ENCODE measurements around the gene ASAP3. TPM values are rescaled to one million over a fixed set of nuclear protein-coding genes. Genes with fewer than 3 reads are reported as not detected.
A peak's percentile ranks its signal among the peaks of the same experiment; 100 is the strongest.

Gene ASAP3
- total and polyA plus RNA-seq, 9 of the 15 experiments (the other 6 are each of a cell fraction or from before 2014, with no cell fraction given), result 1.7 to 31.2 (median 17.4) TPM

GRCh38 chr1:23530747-23531561, 47.0 kb upstream of the ASAP3 start, which contains the start of gene E2F2 (continued):
- TF ChIP-seq ZNF707 (CRISPR knock-in tag; conservative IDR thresholded peaks at IDR 0.05) (no peak), HNRNPLL (IDR thresholded peaks at IDR 0.05; ENCODE audit: low read depth, low read length, poor library complexity, severe bottlenecking) (no peak), ADNP (tag; IDR thresholded peaks at IDR 0.05) (peak; percentile 63; the same call in 1 of the 2 replicates), ELF4 (CRISPR knock-in tag; IDR thresholded peaks at IDR 0.05) (no peak), LCOR (CRISPR knock-in tag; IDR thresholded peaks at IDR 0.05) (peak; percentile 96; the same call in 1 of the 2 replicates), CHD7 (IDR thresholded peaks at IDR 0.05; ENCODE audit: low read depth, low read length) (no peak), TAF15 (IDR thresholded peaks at IDR 0.05; ENCODE audit: low read depth, low read length) (no peak), THRAP3 (IDR thresholded peaks at IDR 0.05; ENCODE audit: borderline replicate concordance) (no peak), ZNF449 (CRISPR knock-in tag; IDR thresholded peaks at IDR 0.05) (no peak), RUNX1 (IDR thresholded peaks at IDR 0.05; ENCODE audit: low read depth) (no peak), ZHX1 (conservative IDR thresholded peaks at IDR 0.05; ENCODE audit: low read length) (no peak)
